Suprapubic skin (tissue), 4 donors: ENCODE measurements around the gene TMC2. TPM values are rescaled to one million over a fixed set of nuclear protein-coding genes. Genes with fewer than 3 reads are reported as not detected.

Experiments used
- DNase-seq, 2 donors: peaks; one replicate each; pipeline ENCODE4 v3.0.0-alpha.2; 2019; ENCODE audit warnings: low spot score in 2 of 2
- H3K27ac ChIP-seq: fragments of 200-600 bp; sonication (generic); one replicate; pipeline ENCODE4 v1.5.1; 2019
- H3K27me3 ChIP-seq: fragments of 200-600 bp; sonication (generic); one replicate; pipeline ENCODE4 v1.5.1; 2019
- H3K36me3 ChIP-seq: fragments of 200-600 bp; sonication (generic); one replicate; pipeline ENCODE4 v1.5.1; 2019
- H3K4me1 ChIP-seq: fragments of 200-600 bp; sonication (generic); one replicate; pipeline ENCODE4 v1.5.1; 2019
- H3K4me3 ChIP-seq: fragments of 200-600 bp; sonication (generic); one replicate; pipeline ENCODE4 v1.5.1; 2019; ENCODE audit warnings: mild to moderate bottlenecking
- H3K9me3 ChIP-seq: fragments of 200-600 bp; sonication (generic); one replicate; pipeline ENCODE4 v1.5.1; 2019
- EP300 ChIP-seq: sonication (generic); formaldehyde crosslinking; IDR thresholded peaks from one replicate; pipeline ENCODE4 v1.6.1; 2017; ENCODE audit warnings: antibody characterized with exemption
- POLR2A ChIP-seq, 2 donors: fragments of 450-650 bp; IDR thresholded peaks; one replicate each; pipeline ENCODE4 v1.6.1; 2017; ENCODE audit warnings: antibody characterized with exemption in 2 of 2, mild to moderate bottlenecking in 2 of 2, moderate library complexity in 2 of 2
- POLR2AphosphoS5 ChIP-seq, 3 donors: sonication (generic); formaldehyde crosslinking; IDR thresholded peaks; one replicate each; pipeline ENCODE4 v1.6.1; 2017; ENCODE audit warnings: antibody characterized with exemption in 3 of 3
- WGBS: methylation state at CpG from one replicate; pipeline ENCODE4 v1.1.5; 2018; 5-methylcytosine and 5-hydroxymethylcytosine counted together
- total RNA-seq, 4 donors: library from RNA; depleted of rRNA; stranded (reverse); fragments of >200 nt; gene quantifications; one replicate each; pipeline ENCODE4 v1.1.0, GENCODE V29; 2016
- TF ChIP-seq, protein P1 (sequence below), 2 donors: fragments of 200-600 bp in 1 of 2; fragments of 450-650 bp in 1 of 2; sonication (generic) in 1 of 2; IDR thresholded peaks; one replicate each; pipeline ENCODE4 v1.5.1; 2016 to 2019; ENCODE audit warnings: antibody characterized with exemption in 2 of 2, mild to moderate bottlenecking in 1 of 2, moderate library complexity in 1 of 2

Gene TMC2
- total RNA-seq, 4 donors from 2014 or later, result not detected

- Histone ChIP-seq H3K9me3 (no peaks in the 10 kb centered on the region), H3K36me3 (no peaks in the 10 kb centered on the region), H3K27ac (no peak overlapping the region), H3K27me3 (no peaks in the 10 kb centered on the region), H3K4me1 (no peaks in the 10 kb centered on the region), H3K4me3 (no peak overlapping the region)
- TF ChIP-seq EP300 (no peak), POLR2A (IDR thresholded peaks at IDR 0.05) (no peak), POLR2AphosphoS5 (IDR thresholded peaks at IDR 0.05) (no peak)
- TF ChIP-seq, protein P1, sequence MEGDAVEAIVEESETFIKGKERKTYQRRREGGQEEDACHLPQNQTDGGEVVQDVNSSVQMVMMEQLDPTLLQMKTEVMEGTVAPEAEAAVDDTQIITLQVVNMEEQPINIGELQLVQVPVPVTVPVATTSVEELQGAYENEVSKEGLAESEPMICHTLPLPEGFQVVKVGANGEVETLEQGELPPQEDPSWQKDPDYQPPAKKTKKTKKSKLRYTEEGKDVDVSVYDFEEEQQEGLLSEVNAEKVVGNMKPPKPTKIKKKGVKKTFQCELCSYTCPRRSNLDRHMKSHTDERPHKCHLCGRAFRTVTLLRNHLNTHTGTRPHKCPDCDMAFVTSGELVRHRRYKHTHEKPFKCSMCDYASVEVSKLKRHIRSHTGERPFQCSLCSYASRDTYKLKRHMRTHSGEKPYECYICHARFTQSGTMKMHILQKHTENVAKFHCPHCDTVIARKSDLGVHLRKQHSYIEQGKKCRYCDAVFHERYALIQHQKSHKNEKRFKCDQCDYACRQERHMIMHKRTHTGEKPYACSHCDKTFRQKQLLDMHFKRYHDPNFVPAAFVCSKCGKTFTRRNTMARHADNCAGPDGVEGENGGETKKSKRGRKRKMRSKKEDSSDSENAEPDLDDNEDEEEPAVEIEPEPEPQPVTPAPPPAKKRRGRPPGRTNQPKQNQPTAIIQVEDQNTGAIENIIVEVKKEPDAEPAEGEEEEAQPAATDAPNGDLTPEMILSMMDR (IDR thresholded peaks at IDR 0.05), result no peak
- WGBS, result 24% methylated on average over 1 of the region's 1 CpG
- no peak for DNase-seq
Measured at GRCh38 chr20:2633381-2633780, 97.0 kb downstream of the TMC2 start.

GRCh38 chr20:2637246-2637645 lies 100.9 kb downstream of the TMC2 start:
- H3K27me3 ChIP-seq, result no peaks in the 10 kb centered on the region
- H3K4me1 ChIP-seq, result no peaks in the 10 kb centered on the region
- 88% methylated on average over 6 of the region's 6 CpGs for WGBS
- TF ChIP-seq, protein P1 (IDR thresholded peaks at IDR 0.05), result no peak
- TF ChIP-seq POLR2A (IDR thresholded peaks at IDR 0.05), result no peak
- TF ChIP-seq EP300, result no peak
- TF ChIP-seq POLR2AphosphoS5 (IDR thresholded peaks at IDR 0.05), result no peak
- no peaks in the 10 kb centered on the region for H3K9me3 ChIP-seq
- no peak overlapping the region for H3K4me3 ChIP-seq
- no peaks in the 10 kb centered on the region for H3K36me3 ChIP-seq
- H3K27ac ChIP-seq, result no peak overlapping the region
- DNase-seq, result no peak

DNA sequence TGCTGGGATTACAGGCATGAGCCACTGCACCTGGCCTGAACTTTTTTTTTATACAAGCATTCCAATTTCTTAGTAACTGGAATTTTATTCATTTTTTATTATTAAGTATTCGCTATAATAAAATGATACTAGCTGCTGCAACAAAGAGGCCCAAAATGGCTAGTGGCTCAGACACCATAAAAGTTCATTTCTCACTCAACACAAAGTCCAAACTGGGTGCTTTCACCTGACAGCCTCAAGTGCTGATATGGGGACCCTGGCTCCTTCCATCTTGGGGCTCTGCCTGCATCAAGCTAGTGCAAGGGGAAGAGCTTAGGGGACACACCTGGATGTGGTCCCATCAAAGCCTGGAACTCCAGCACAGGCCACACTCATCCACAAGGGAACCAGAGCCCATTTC lies 103.9 kb downstream of the TMC2 start:
- Histone ChIP-seq H3K4me1 (no peaks in the 10 kb centered on the region), H3K27me3 (no peaks in the 10 kb centered on the region), H3K27ac (no peak overlapping the region), H3K36me3 (peaks cover 10% of the 10 kb centered on the region), H3K9me3 (no peaks in the 10 kb centered on the region), H3K4me3 (no peak overlapping the region)
- DNase-seq, result no peak
- TF ChIP-seq POLR2AphosphoS5 (IDR thresholded peaks at IDR 0.05), result no peak
- TF ChIP-seq, protein P1 (IDR thresholded peaks at IDR 0.05), result no peak
- WGBS, result 46% methylated on average over 1 of the region's 1 CpG

DNA sequence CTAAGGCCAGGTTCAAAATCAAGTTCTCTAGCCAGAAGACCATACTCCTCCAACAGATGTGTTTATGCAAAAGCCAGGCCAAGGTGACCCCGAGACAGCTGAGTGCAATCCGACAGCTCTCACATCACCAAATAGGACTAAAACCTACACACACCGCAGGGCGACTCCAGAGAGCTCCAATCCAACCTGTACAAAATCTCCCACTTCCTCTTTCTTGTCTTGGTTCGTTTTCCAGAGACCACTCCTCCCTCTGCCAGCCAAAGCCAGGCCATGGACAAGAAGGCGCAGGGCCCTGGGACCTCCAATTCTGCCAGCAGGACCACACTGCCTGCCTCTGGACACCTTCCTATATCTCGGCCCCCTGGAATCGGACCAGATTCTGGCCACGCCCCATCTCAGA lies 104.5 kb downstream of the TMC2 start:
- no peaks in the 10 kb centered on the region for H3K27me3 ChIP-seq

DNA sequence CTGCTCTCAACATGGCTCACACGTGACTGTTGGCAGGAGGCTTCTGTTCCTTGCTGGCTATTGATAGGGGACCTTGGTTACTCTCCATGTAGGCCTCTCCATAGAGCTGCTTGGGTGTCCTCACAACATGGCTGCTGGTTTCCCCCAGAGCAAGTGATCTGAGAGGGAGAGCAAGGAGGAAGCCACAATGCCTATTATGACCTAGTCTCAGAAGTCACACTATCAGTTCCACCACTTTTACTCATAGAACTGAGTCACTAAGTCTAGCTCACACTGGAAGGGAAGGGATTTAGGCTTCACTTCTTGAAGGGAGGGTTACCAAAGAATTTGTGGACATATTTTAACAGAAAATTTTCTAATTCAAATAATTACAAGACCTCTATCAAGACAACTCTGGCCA lies 107.3 kb downstream of the TMC2 start:
- Histone ChIP-seq H3K9me3 (no peaks in the 10 kb centered on the region), H3K4me3 (no peak overlapping the region), H3K27ac (no peak overlapping the region), H3K36me3 (peaks cover 10% of the 10 kb centered on the region), H3K27me3 (no peaks in the 10 kb centered on the region), H3K4me1 (no peaks in the 10 kb centered on the region)
- WGBS, result 56% methylated on average over 1 of the region's 1 CpG
- no peak for TF ChIP-seq POLR2A (IDR thresholded peaks at IDR 0.05)
- TF ChIP-seq POLR2AphosphoS5 (IDR thresholded peaks at IDR 0.05), result no peak
- TF ChIP-seq, protein P1 (IDR thresholded peaks at IDR 0.05), result no peak
- TF ChIP-seq EP300, result no peak
- DNase-seq, result no peak

More for the DNA sequence above, 104.5 kb downstream of the TMC2 start:
- WGBS, result 84% methylated on average over 9 of the region's 9 CpGs
- DNase-seq, result no peak
- Histone ChIP-seq H3K4me3 (no peak overlapping the region), H3K36me3 (peaks cover 10% of the 10 kb centered on the region), H3K4me1 (no peaks in the 10 kb centered on the region), H3K9me3 (no peaks in the 10 kb centered on the region), H3K27ac (no peak overlapping the region)
- TF ChIP-seq EP300 (no peak), POLR2A (IDR thresholded peaks at IDR 0.05) (no peak), POLR2AphosphoS5 (IDR thresholded peaks at IDR 0.05) (no peak)
- TF ChIP-seq, protein P1 (IDR thresholded peaks at IDR 0.05), result no peak
